ENCODE results near the gene SYT4.

GRCh38 chr18:43274526-43274925, 2.8 kb downstream of the SYT4 start:
- TF ChIP-seq CTBP1 (IDR thresholded peaks at IDR 0.05; ENCODE audit: borderline replicate concordance) (no peak), HDGF (IDR thresholded peaks at IDR 0.05; ENCODE audit: borderline replicate concordance) (no peak), ZNF384 (IDR thresholded peaks at IDR 0.05) (no peak), PKNOX1 (IDR thresholded peaks at IDR 0.05) (no peak)

Data from HEK293T (cell line).